ENCODE measurements around the gene TUBB2A. TPM values are rescaled to one million over a fixed set of nuclear protein-coding genes. Genes with fewer than 3 reads are reported as not detected.
A peak's percentile ranks its signal among the peaks of the same experiment; 100 is the strongest.
"Not testable (repeated sequence)": the region's sequence is repeated elsewhere in the genome, so short reads cannot be mapped to it uniquely, and the experiment has no call there.

TUBB2A gene
- total and polyA plus RNA-seq, 10 of the 15 experiments (the other 5 are each of a cell fraction or from before 2014, with no cell fraction given) = 2.2 to 49.5 (median 31.3) TPM

DNA sequence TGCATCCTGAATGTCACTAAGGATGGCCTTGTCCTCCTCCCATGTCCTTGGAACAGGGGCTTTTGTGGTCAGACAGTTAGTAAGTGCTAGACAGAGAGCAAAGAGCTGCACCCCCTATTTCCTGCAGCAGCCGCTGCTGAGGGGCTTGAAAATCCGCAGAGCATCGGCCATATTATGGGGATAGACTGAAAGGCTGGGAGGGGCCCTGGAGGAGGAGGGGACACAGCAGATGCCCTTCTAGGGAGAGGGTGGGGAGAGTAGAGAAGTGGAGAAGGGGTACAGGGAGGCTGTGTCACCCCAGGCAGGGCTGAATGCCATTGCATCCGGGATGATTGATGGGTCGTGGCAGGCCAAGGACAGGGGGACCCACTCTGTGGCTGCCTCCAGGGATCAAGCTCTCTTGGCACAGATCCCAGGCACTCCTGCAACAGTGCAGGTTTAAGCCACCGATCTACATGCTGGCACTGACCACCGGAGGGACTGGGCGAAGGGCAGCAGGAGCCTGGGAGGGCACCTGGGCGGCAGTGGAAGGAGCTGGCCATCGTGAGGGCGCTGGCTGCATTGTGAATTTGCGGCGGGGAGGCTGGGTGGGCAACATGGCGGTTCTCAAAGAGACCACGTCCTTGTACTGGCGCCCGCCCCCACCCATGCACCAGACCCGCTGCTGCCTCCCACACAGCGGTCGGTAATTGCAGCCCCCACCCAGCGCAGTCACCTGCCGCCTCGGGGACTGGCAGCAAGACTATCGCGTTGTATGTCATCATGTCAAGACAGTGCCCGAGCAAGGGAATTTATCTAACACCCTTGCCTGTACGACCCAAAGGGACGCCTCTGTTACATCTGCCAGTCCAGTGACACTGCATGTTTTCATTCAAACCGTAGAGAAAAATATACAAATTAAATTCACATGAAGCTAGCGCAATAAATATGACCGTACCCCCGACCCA is 887 bp downstream of the TUBB2A start:
- 10% methylated on average over 22 of the region's 32 CpGs for WGBS (ENCODE audit: insufficient coverage, insufficient replicate concordance, low lambda C conversion rate, missing lambda C conversion rate)
- peak; percentile 10 to 17; a peak in 1 of 4 replicates for TF ChIP-seq BHLHE40 (IDR thresholded peaks at IDR 0.05; ENCODE audit: borderline replicate concordance in 1 of 2, low read depth in 2 of 2, low read length in 1 of 2)
- TF ChIP-seq, protein P1, sequence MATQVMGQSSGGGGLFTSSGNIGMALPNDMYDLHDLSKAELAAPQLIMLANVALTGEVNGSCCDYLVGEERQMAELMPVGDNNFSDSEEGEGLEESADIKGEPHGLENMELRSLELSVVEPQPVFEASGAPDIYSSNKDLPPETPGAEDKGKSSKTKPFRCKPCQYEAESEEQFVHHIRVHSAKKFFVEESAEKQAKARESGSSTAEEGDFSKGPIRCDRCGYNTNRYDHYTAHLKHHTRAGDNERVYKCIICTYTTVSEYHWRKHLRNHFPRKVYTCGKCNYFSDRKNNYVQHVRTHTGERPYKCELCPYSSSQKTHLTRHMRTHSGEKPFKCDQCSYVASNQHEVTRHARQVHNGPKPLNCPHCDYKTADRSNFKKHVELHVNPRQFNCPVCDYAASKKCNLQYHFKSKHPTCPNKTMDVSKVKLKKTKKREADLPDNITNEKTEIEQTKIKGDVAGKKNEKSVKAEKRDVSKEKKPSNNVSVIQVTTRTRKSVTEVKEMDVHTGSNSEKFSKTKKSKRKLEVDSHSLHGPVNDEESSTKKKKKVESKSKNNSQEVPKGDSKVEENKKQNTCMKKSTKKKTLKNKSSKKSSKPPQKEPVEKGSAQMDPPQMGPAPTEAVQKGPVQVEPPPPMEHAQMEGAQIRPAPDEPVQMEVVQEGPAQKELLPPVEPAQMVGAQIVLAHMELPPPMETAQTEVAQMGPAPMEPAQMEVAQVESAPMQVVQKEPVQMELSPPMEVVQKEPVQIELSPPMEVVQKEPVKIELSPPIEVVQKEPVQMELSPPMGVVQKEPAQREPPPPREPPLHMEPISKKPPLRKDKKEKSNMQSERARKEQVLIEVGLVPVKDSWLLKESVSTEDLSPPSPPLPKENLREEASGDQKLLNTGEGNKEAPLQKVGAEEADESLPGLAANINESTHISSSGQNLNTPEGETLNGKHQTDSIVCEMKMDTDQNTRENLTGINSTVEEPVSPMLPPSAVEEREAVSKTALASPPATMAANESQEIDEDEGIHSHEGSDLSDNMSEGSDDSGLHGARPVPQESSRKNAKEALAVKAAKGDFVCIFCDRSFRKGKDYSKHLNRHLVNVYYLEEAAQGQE (IDR thresholded peaks at IDR 0.05; ENCODE audit: low read depth, low read length) = peak; percentile 19; the same call in 1 of the 2 replicates
- H3K79me2 ChIP-seq (ENCODE audit: control insufficient read depth, insufficient read depth, low read length); DNase-seq (ENCODE audit: low read depth, low spot score); POLR2A ChIA-PET; H3K36me3 ChIP-seq (ENCODE audit: control insufficient read depth in 2 of 2, insufficient read depth in 2 of 2, low read length in 1 of 2); in situ Hi-C loops (cut with MboI); H3K4me1 ChIP-seq (ENCODE audit: control insufficient read depth, insufficient read depth, low read length); H3K9me3 ChIP-seq (replicated peaks; ENCODE audit: control insufficient read depth, insufficient read depth, low read length); H3K27me3 ChIP-seq (replicated peaks in 1 of 2; ENCODE audit: control insufficient read depth in 2 of 2, insufficient read depth in 2 of 2, low read length in 1 of 2); H4K20me1 ChIP-seq (ENCODE audit: control insufficient read depth, insufficient read depth); H3K27ac ChIP-seq (ENCODE audit: control insufficient read depth, insufficient read depth): not testable (repeated sequence)
- SMC1A ChIA-PET (ENCODE audit: uncharacterized antibody, unreplicated experiment) = interaction anchor here (0.7 to 0.8 kb wide), 2 partner anchors 53 to 575 kb away, joined by 3 to 5 read pairs; no protein-coding TSS in a partner anchor
- CTCF ChIA-PET = interaction anchor here (0.6 to 1.4 kb wide), 9 partner anchors 17 to 103 kb away, joined by 3 to 8 read pairs (median 4); no protein-coding TSS in a partner anchor
- ATAC-seq (peak; percentile 16), FAIRE-seq (peak; percentile 41)
- peak overlapping the region; percentile 80 for H3K4me3 ChIP-seq
- peak overlapping the region; percentile 12; the same call in 1 of the 2 replicates for H3K9ac ChIP-seq (ENCODE audit: control insufficient read depth, insufficient read depth, low read length)
- H2AFZ ChIP-seq (ENCODE audit: control insufficient read depth, low read depth, low read length) = peak overlapping the region; percentile 58
- RAD21 ChIA-PET (ENCODE audit: unreplicated experiment) = interaction anchor here (0.7 to 2.0 kb wide), 5 partner anchors 9 to 102 kb away, joined by 3 to 9 read pairs (median 5); partner anchors contain the start of gene PSMG4
- intact Hi-C loops (cut with micrococcal nuclease; ENCODE audit: unreplicated experiment) = loop anchor here (1.0 kb wide), 1 partner anchor 23 kb away; no protein-coding TSS in a partner anchor
- TSS peak; percentile 60 for BruUV-seq (replicated peaks)
- H3K4me2 ChIP-seq (ENCODE audit: control insufficient read depth, insufficient read depth) = peak overlapping the region; percentile 88

DNA sequence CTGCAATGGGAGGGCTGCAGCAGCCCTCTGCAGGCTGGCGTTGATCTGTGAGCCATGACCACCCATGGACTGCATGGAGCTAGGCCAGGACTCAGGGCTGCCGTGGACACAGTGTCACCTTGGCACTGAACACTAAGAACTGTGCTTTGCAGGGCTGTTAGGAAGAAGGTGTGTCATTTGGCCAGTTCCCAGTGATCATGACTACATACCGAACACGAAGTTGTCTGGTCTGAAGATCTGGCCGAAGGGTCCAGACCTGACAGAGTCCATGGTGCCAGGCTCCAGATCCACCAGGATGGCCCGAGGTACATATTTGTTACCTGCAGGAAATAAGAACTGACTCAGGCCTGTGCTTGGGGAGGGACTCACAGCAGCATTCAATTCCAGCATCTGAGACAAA is 1.9 kb downstream of the TUBB2A start:
- FAIRE-seq; H3K9me3 ChIP-seq (replicated peaks; ENCODE audit: control insufficient read depth, insufficient read depth, low read length); H3K4me2 ChIP-seq (ENCODE audit: control insufficient read depth, insufficient read depth); H3K4me1 ChIP-seq (ENCODE audit: control insufficient read depth, insufficient read depth, low read length); H3K27me3 ChIP-seq (replicated peaks in 1 of 2; ENCODE audit: control insufficient read depth in 2 of 2, insufficient read depth in 2 of 2, low read length in 1 of 2); H3K27ac ChIP-seq (ENCODE audit: control insufficient read depth, insufficient read depth); H2AFZ ChIP-seq (ENCODE audit: control insufficient read depth, low read depth, low read length); intact Hi-C loops (cut with micrococcal nuclease; ENCODE audit: unreplicated experiment); DNase-seq (ENCODE audit: low read depth, low spot score); BruUV-seq (replicated peaks); H3K36me3 ChIP-seq (ENCODE audit: control insufficient read depth in 2 of 2, insufficient read depth in 2 of 2, low read length in 1 of 2); SMC1A ChIA-PET (ENCODE audit: uncharacterized antibody, unreplicated experiment); H3K4me3 ChIP-seq; H4K20me1 ChIP-seq (ENCODE audit: control insufficient read depth, insufficient read depth); ATAC-seq; H3K9ac ChIP-seq (ENCODE audit: control insufficient read depth, insufficient read depth, low read length); POLR2A ChIA-PET; RAD21 ChIA-PET (ENCODE audit: unreplicated experiment); H3K79me2 ChIP-seq (ENCODE audit: control insufficient read depth, insufficient read depth, low read length); in situ Hi-C loops (cut with MboI): not testable (repeated sequence)
- WGBS (ENCODE audit: insufficient coverage, insufficient replicate concordance, low lambda C conversion rate, missing lambda C conversion rate) = 83% methylated on average over 6 of the region's 6 CpGs
- CTCF ChIA-PET = interaction anchor here (1.3 kb wide), 1 partner anchor 96 kb away, joined by 3 read pairs; no protein-coding TSS in a partner anchor

Measured in GM12878 (cell line).